Osteocyte (in vitro differentiated cells): ENCODE measurements around the gene EFCAB13. TPM values are rescaled to one million over a fixed set of nuclear protein-coding genes. Genes with fewer than 3 reads are reported as not detected.
"Not testable (repeated sequence)": the region's sequence is repeated elsewhere in the genome, so short reads cannot be mapped to it uniquely, and the experiment has no call there.

Experiments used
- DNase-seq: peaks from one replicate; pipeline ENCODE4 v3.0.0; 2021; ENCODE audit warnings: mixed read lengths; ENCODE audit not compliant: unreplicated experiment; ENCODE audit errors: extremely low spot score
- H3K27ac Mint-ChIP-seq: one replicate; pipeline ENCODE4 v1.8.0; 2021; ENCODE audit warnings: mild to moderate bottlenecking, mixed read lengths; ENCODE audit not compliant: unreplicated experiment
- H3K27me3 Mint-ChIP-seq: one replicate; pipeline ENCODE4 v1.8.0; 2021; ENCODE audit warnings: mixed read lengths; ENCODE audit not compliant: unreplicated experiment
- H3K36me3 Mint-ChIP-seq: one replicate; pipeline ENCODE4 v1.8.0; 2021; ENCODE audit warnings: mixed read lengths; ENCODE audit not compliant: unreplicated experiment
- H3K4me1 Mint-ChIP-seq: one replicate; pipeline ENCODE4 v1.8.0; 2021; ENCODE audit warnings: mixed read lengths; ENCODE audit not compliant: unreplicated experiment
- H3K4me3 Mint-ChIP-seq: one replicate; pipeline ENCODE4 v1.8.0; 2021; ENCODE audit warnings: mild to moderate bottlenecking, moderate library complexity, mixed read lengths; ENCODE audit not compliant: unreplicated experiment
- H3K9me3 Mint-ChIP-seq: one replicate; pipeline ENCODE4 v1.8.0; 2021; ENCODE audit warnings: mixed read lengths; ENCODE audit not compliant: unreplicated experiment
- total RNA-seq: library from RNA; stranded (reverse); gene quantifications from 2 replicates; pipeline ENCODE4 v1.2.1, GENCODE V29; 2021
- TF ChIP-seq, protein P1 (sequence below): fragments of 200-600 bp; sonication (generic); IDR thresholded peaks from 2 replicates; pipeline ENCODE4 v1.5.0; 2021; ENCODE audit warnings: antibody characterized with exemption, mild to moderate bottlenecking, moderate library complexity

The EFCAB13 gene
- total RNA-seq, 1 donor from 2014 or later, result 2.7 TPM

DNA sequence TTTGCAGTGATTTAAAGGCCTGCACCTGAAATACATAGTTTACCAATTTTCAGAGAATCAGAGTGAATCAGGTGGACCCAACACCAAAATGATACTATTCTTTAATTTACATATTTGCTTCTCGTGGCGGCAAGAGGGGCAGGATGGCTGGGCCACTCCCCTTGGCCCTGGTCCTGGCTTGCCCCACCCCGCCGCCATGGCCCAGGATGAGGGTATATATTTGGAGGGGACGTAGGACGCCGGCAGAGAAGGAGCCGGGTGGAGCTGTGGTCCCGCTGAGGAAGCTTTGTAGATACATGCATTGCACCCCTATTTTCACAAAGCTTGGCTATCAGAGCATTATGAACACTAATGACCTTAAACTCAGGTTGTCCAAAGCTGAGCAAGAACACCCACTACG, 43.5 kb downstream of the EFCAB13 start:
- TF ChIP-seq, protein P1, sequence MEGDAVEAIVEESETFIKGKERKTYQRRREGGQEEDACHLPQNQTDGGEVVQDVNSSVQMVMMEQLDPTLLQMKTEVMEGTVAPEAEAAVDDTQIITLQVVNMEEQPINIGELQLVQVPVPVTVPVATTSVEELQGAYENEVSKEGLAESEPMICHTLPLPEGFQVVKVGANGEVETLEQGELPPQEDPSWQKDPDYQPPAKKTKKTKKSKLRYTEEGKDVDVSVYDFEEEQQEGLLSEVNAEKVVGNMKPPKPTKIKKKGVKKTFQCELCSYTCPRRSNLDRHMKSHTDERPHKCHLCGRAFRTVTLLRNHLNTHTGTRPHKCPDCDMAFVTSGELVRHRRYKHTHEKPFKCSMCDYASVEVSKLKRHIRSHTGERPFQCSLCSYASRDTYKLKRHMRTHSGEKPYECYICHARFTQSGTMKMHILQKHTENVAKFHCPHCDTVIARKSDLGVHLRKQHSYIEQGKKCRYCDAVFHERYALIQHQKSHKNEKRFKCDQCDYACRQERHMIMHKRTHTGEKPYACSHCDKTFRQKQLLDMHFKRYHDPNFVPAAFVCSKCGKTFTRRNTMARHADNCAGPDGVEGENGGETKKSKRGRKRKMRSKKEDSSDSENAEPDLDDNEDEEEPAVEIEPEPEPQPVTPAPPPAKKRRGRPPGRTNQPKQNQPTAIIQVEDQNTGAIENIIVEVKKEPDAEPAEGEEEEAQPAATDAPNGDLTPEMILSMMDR, result no peak

DNA sequence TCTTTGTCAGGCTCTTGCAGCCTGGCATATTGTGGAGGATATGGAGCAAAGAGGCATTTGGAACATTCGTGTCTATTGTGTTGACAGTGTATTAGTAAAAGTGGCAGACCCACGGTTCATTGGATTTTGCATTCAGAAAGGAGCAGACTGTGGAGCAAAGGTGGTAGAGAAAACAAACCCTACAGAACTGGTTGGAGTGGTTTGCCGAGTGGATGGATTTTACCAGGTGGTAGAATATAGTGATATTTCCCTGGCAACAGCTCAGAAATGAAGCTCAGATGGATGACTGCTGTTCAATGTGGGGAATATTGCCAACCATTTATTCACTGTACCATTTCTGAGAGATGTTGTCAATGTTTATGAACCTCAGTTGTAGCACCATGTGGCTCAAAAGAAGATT, 44.5 kb downstream of the EFCAB13 start:
- TF ChIP-seq, protein P1, result no peak
- Mint-ChIP-seq H3K36me3 (peaks cover 8% of the 10 kb centered on the region), H3K4me1 (peaks cover 1% of the 10 kb centered on the region), H3K27ac (no peak overlapping the region), H3K9me3 (peaks cover 16% of the 10 kb centered on the region), H3K4me3 (no peak overlapping the region), H3K27me3 (peaks cover 4% of the 10 kb centered on the region)
- no peak for DNase-seq

More for the DNA sequence above, 43.5 kb downstream of the EFCAB13 start:
- no peak overlapping the region for H3K4me3 Mint-ChIP-seq
- peaks cover 4% of the 10 kb centered on the region for H3K36me3 Mint-ChIP-seq
- peaks cover 7% of the 10 kb centered on the region for H3K9me3 Mint-ChIP-seq
- peaks cover 4% of the 10 kb centered on the region for H3K27me3 Mint-ChIP-seq
- peaks cover 1% of the 10 kb centered on the region for H3K4me1 Mint-ChIP-seq
- no peak overlapping the region for H3K27ac Mint-ChIP-seq
- DNase-seq, result no peak

DNA sequence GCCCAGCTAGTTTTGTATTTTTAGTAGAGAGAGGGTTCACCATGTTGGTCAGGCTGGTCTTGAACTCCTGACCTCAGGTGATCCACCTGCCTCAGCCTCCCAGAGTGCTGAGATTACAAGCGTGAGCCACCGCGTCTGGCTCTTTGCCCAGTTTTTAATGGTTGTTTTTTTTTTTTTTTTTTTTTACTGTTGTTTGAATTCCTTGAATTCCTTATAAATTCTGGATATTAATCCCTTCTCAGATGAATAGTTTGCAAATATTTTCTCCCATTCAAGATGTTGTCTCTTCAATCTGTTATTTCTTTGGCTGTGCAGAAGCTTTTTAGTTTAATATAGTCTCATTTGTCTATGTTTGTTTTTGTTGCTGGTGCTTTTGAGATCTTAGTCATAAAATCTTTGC, 47.1 kb downstream of the EFCAB13 start:
- not testable (repeated sequence) for H3K27me3 Mint-ChIP-seq, H3K27ac Mint-ChIP-seq, H3K36me3 Mint-ChIP-seq, DNase-seq, H3K4me3 Mint-ChIP-seq, H3K4me1 Mint-ChIP-seq
- peaks cover 16% of the 10 kb centered on the region for H3K9me3 Mint-ChIP-seq

DNA sequence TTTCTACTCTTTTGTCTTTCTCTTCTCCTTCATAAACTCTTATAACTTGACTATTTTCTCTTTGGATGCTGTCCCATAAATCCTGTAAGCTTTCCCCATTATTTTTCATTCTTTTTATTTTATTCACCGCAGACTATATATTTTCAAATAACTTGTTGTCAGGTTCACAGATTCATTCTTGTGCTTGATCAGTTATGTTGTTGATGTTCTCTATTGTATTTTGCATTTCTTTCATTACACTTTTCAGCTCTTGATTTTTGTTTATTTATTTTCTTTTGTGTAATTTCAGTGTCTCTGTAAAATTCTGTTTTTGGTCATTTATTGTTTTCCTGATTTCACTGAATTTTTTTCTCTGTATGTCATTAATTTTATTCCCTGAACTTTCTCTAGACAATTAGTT, 49.2 kb downstream of the EFCAB13 start:
- DNase-seq, result no peak
- peaks cover 8% of the 10 kb centered on the region for H3K36me3 Mint-ChIP-seq
- no peak overlapping the region for H3K4me3 Mint-ChIP-seq
- H3K27ac Mint-ChIP-seq, result no peak overlapping the region
- H3K4me1 Mint-ChIP-seq, result peaks cover 1% of the 10 kb centered on the region
- TF ChIP-seq, protein P1, result no peak
- H3K9me3 Mint-ChIP-seq, result peaks cover 16% of the 10 kb centered on the region
- H3K27me3 Mint-ChIP-seq, result peaks cover 2% of the 10 kb centered on the region

DNA sequence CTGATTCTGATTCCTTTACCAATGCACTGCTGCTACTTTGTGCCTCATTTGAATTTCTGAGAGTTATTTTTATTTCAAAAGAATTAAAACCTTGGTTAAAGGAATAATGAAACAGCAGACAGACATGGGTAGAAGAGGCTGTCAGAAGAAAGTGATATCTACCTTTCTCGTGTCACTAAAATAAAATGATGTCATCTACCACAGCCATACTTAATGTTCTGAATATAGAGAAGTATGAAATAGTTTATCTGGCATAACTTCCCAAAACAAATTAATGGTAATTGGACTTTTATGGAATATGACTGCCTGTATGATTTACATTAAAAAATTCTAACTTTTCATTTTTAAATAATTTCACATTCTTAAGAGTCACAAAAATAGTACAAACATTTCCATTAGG, 52.5 kb downstream of the EFCAB13 start:
- Mint-ChIP-seq H3K36me3 (peaks cover 8% of the 10 kb centered on the region), H3K4me1 (no peaks in the 10 kb centered on the region), H3K27ac (no peak overlapping the region), H3K9me3 (peaks cover 13% of the 10 kb centered on the region), H3K4me3 (no peak overlapping the region), H3K27me3 (peaks cover 4% of the 10 kb centered on the region)
- TF ChIP-seq, protein P1, result no peak
- DNase-seq, result no peak

DNA sequence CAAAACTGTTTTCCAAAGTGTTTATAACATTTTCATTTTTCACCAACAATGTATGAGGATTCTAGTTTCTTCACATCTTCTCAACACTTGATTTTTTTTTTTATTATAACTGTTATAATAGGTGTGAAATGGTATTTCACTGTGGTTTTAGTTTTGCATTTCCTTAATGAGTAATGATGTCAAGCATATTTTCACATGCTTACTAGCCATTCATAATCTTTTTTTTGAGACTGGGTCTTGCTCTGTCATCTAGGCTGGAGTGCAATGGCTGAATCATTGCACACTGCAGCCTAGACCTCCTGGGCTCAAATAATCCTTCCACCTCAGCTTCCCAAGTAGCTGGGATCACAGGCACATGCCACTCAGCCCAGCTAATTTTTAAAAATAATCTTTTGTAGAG, 65.1 kb downstream of the EFCAB13 start:
- TF ChIP-seq, protein P1, result no peak
- H3K36me3 Mint-ChIP-seq, result peaks cover 2% of the 10 kb centered on the region
- no peak overlapping the region for H3K27ac Mint-ChIP-seq
- H3K9me3 Mint-ChIP-seq, result peaks cover 14% of the 10 kb centered on the region
- H3K4me3 Mint-ChIP-seq, result no peak overlapping the region
- H3K27me3 Mint-ChIP-seq, result no peaks in the 10 kb centered on the region
- no peaks in the 10 kb centered on the region for H3K4me1 Mint-ChIP-seq
- no peak for DNase-seq

DNA sequence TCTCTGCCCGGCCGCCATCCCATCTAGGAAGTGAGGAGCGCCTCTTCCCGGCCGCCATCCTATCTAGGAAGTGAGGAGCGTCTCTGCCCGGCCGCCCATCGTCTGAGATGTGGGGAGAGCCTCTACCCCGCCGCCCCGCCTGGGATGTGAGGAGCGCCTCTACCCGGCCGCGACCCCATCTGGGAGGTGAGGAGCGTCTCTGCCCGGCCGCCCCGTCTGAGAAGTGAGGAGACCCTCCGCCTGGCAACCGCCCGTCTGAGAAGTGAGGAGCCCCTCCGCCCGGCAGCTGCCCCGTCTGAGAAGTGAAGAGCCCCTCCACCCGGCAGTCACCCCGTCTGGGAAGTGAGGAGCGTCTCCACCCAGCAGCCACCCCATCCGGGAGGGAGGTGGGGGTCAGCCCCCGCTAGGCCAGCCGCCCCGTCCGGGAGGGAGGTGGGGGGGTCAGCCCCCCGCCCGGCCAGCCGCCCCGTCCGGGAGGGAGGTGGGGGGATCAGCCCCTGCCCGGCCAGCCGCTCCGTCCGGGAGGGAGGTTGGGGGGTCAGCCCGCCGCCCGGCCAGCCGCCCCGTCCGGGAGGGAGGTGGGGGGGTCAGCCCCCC, 73.9 kb downstream of the EFCAB13 start:
- not testable (repeated sequence) for H3K27ac Mint-ChIP-seq, DNase-seq, H3K4me1 Mint-ChIP-seq, H3K27me3 Mint-ChIP-seq, H3K9me3 Mint-ChIP-seq, H3K4me3 Mint-ChIP-seq, H3K36me3 Mint-ChIP-seq
